GM13977 (cell line): Measurements from ENCODE around the gene POTEF.
"Not testable (repeated sequence)": the region's sequence is repeated elsewhere in the genome, so short reads cannot be mapped to it uniquely, and the experiment has no call there.

Source experiments
- DNase-seq: peaks from one replicate; pipeline ENCODE4 v3.0.0; 2012; ENCODE audit warnings: low spot score
- in situ Hi-C: fragments of 300-500 bp; cut with MboI; formaldehyde crosslinking; loops from one replicate; pipeline ENCODE4 v1.12.0; 2022; ENCODE audit warnings: low sequenced_read_pairs, low pct_unique_long_range_greater_than_20kb, mixed read lengths, inconsistent platforms; ENCODE audit not compliant: unreplicated experiment

POTEF gene

DNA sequence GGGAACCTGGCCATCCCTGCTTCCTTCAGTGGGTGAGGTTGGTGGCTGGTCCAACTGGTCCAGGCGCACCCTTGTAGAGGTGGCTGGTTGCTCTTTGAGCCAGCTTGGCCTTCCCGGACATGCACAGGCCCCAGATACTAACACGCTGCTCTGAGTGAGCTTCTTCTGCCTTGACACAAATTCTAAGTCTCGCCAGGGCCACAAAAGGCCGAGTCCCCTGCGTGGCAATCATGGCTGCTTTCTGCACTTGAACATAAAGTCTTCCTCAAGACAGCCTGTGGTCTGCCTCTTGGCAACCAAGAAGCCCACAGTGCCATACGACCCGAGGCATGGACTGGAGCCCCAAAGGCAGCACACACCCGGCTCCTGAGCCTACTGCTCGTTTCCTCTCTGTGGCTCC is 69.0 kb downstream of the POTEF start:
- DNase-seq, in situ Hi-C loops: not testable (repeated sequence)

DNA sequence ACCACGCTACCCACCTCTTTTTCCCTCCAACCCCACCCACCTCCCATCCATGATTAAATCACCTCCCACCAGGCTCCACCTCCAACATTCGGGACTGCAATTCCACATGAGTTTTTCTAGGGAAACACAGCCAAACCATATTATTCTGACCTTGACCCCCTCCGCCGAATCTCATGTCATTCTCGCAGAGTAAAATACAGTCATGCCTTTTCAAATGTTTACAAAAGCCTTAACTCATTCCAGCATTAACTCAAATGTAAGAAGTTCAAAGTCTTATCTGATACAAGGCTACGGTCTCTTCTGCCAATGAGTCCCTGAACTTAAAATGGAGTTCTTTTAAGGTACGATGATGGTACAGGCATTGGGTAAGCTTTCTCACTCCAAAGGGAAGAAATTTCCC is 72.7 kb downstream of the POTEF start:
- in situ Hi-C loops, DNase-seq: not testable (repeated sequence)

DNA sequence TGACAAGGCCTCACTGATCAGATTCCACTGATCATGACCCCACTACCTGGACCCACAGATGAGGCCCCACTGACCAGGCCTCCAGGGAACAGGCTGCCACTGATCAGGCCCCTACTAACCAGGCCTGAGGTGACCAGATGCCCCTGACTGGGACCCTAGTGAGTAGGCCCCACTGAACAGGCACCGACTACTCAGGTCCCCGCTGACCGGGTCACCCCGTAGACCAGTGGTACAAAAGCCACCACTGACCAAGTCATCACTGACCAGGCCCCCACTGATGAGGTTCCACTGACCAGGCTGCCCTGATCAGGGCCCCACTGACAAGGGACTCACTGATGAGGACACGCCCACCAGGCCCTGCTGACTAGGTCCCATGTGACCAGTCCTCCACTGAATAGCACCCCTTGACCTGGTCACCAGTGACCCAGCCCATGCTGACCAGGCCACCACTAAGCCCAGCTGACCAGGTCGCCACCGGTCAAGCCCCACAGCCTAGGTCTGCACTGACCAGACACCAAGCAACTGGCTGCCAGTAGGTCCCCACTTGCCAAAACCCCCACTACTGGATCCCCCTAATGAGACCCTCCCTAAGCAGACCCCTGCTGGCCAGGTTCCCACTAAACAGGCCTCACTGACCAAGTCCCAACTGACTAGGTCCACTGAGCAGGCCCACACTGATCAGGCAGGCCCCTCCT is 75.7 kb downstream of the POTEF start:
- DNase-seq, in situ Hi-C loops: not testable (repeated sequence)

DNA sequence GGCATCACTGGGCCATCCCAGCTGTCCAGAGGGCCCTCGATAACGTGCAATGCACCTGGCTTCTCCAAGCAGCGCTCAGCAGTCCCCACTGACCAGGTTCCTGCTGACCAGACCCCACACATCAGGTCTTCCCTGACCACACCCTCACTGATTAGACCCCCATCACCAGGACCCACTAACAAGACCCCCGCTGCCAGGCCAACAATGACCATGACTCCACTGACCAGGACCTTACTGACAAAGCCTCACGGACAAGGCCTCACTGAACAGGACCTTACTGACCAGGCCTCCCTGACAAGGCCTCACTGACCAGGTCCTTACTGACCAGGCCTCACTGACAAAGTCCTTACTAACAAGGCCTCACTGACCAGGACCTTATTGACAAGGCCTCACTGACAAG is 76.6 kb downstream of the POTEF start:
- DNase-seq, in situ Hi-C loops: not testable (repeated sequence)

DNA sequence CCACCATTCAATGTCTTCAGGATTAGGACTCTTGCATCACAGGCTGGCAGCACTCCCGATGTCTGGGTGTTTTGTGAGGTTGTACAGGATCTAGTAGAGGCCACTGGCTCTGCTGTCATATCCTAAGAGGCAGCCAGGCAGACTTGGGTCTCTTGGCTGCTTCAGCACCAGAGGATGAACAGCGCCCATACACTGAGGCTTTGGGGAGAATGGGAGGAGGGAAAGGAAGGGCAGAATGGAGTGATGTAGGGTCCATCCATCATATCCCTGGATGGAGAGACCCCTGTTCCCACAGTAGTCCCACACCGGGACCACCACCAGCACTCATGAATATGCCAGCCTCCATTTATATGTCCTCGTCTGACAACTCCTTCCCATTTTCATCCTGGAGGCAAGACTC is 80.6 kb downstream of the POTEF start:
- DNase-seq, in situ Hi-C loops: not testable (repeated sequence)

DNA sequence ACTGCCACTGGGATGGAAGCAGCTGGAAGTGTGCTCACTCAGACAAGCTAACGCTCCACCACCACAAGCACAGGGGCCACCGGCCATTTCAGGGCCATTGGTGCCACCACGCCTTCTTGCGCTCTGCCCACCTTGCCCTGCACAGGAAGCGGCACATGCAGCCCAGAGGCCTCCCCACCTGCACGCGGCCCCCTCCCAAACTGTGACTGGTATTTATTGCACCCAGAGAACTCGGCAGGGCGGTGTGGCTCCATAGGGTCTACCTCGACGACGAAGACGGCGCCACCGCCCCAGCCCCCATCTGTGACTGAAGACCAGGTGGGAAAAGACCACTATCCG is 90.8 kb downstream of the POTEF start:
- in situ Hi-C loops: not testable (repeated sequence)

DNA sequence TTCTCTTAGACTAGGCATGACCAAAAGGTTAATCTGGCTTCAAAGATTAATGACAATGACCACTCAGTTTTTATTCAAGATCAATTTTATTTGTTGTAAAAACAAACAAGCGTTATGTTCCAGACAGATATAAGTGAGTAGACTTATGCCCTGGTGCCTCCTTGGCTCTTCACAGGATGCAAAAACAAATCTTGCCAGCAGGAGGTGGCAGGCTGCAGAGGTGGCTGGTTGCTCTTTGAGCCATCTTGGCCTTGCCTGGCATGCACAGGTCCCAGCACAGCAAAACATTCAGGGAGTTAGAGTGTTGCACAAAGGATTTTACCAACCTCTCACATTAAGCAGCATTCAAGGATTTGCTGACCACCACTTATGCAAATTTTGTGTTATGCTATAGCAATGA is 103.1 kb downstream of the POTEF start:
- in situ Hi-C loops, DNase-seq: not testable (repeated sequence)

More for the DNA sequence above, 90.8 kb downstream of the POTEF start:
- DNase-seq: not testable (repeated sequence)
